Measurements from ENCODE around the gene RGS7.

Gene RGS7

DNA sequence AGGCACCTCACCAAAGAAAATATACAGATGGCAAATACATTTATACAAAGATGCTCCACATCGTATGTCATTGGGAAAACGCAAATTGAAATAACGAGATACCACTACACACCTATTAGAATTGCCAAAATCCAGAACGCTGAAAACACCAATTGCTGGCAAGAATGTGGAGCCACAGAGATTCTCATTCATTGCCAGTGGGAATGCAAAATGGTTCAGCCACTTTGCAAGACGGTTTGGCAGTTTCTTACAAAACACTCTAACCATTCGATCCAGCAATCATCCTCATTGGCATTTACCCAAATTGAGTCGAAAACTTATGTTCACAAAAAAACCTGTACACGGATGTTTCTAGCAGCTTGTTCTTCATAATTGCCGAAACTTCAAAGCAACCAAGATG is 521.7 kb downstream of the RGS7 start:
- in situ Hi-C loops (cut with MboI; ENCODE audit: low pct_unique_long_range_greater_than_20kb, low sequenced_read_pairs) = no loop called here
- DNase-seq = no peak

DNA sequence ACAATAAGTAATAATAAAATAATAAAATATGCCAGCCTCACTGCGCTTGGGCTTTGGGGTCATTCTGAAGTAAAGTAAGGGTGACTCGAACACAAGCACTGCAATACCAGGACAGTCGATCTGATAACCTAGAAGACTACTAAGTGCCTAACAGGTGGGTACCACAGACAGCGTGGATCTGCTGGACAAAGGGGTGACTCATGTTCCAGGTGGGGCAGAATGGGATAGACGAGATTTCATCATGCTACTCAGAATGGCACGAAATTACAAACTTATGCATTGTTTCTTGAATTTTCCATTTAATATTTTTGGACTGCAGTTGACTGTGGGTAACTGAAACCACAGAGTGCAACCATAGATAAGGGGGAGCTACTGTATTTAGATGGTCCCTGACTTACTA is 523.9 kb downstream of the RGS7 start:
- in situ Hi-C loops (cut with MboI; ENCODE audit: low pct_unique_long_range_greater_than_20kb, low sequenced_read_pairs) = no loop called here

DNA sequence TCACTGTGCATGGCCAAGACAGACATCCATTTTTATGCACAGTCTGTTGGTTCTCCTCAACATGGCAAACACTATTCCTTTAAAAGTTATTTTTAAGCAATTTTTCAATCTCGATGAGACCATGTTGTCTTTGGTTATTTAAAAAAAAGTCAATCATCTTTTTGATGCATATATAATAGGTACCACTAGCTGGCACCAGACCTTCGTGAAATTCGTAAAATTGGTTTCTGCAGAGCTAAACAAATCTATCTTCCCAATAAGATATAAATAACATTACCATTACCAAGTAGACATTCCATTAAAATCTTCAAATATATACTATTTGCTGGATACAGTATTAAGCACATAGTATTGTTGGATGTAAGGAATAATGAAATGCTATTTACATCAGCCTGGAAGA is 525.1 kb downstream of the RGS7 start:
- in situ Hi-C loops (cut with MboI; ENCODE audit: low pct_unique_long_range_greater_than_20kb, low sequenced_read_pairs) = no loop called here
- DNase-seq = no peak

More for the DNA sequence above, 523.9 kb downstream of the RGS7 start:
- no peak for DNase-seq

DNA sequence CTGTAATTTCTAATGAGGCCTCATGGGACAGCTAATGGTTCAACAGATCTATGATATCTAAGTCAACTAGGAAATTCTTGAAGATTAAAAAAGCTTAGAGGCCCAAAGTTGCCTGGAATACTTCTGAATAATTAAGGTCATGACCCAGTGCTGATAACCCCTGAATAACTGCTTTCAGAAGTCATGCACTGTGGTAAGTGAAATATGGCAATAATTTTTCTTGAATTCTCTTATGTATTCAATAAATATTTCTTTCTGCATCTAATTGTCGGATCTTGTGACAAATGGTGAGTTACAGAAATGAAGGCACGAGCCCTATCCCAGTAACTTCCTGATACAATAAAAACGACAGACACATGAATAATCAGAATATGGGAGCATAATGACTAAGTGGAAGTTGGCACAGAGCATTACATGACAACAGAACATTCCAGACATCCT is 525.8 kb downstream of the RGS7 start:
- in situ Hi-C loops (cut with MboI; ENCODE audit: low pct_unique_long_range_greater_than_20kb, low sequenced_read_pairs) = no loop called here
- no peak for DNase-seq

DNA sequence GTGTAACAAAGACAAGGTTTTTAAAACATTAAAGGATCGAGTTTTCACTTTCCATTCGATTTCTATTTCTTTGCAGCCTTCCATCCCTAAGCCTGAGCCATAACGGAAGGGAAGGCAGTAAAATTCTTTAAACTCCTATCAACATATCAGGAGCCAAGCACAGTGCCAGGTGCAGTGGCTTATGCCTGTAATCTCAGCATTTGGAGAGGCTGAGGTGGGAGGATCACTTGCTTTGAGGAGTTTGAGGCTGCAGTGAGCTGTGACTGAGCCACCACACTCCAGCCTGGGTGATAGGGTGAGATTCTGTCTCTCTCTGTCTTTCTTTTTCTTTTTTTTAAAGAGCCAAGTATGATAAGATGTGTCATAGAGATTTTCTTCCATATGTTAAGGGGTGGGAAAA is 527.5 kb downstream of the RGS7 start:
- in situ Hi-C loops (cut with MboI; ENCODE audit: low pct_unique_long_range_greater_than_20kb, low sequenced_read_pairs) = no loop called here
- no peak for DNase-seq

DNA sequence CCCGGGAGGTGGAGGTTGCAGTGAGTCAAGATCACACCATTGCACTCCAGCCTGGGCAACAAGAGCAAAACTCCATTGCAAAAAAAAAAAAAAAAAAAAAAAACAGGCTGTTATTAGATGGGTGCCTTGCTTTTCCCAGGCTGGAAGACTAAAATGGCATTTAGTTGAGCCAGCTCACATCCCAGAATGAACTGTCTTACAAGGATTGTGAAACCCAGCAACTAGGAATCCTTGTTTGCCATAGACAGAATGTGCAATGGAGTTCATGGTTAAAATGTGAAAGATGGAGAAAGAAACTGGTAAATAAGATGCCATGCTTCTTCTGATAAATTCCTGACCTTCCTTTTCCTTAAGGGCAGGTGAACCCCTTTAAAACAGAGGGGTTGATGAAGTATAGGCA is 529.2 kb downstream of the RGS7 start:
- in situ Hi-C loops (cut with MboI; ENCODE audit: low pct_unique_long_range_greater_than_20kb, low sequenced_read_pairs) = no loop called here
- DNase-seq = no peak

GRCh38 chr1:240824238-240824637 is 532.8 kb downstream of the RGS7 start:
- in situ Hi-C loops (cut with MboI; ENCODE audit: low pct_unique_long_range_greater_than_20kb, low sequenced_read_pairs) = no loop called here
- DNase-seq = no peak

DNA sequence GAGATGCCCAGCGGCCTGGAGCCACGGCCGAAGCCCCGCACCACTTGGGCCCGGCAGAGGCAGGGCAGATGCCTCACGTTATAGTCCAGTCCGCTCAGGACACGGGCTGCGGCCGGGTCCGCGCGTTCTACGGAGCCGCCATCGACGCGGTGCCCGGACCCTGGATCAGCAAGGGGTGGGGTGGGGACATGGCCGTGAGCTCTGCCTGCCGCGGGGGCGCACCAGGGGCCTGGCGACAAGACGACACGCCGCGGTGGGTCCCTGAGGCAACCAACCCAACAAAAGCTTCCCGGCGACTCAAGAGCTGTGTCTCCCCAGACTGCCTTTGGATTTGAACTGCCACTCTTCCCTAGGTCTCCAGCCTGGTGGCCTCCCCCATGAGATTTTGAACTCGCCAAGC is 533.6 kb downstream of the RGS7 start:
- in situ Hi-C loops (cut with MboI; ENCODE audit: low pct_unique_long_range_greater_than_20kb, low sequenced_read_pairs) = no loop called here
- DNase-seq = no peak

DNA sequence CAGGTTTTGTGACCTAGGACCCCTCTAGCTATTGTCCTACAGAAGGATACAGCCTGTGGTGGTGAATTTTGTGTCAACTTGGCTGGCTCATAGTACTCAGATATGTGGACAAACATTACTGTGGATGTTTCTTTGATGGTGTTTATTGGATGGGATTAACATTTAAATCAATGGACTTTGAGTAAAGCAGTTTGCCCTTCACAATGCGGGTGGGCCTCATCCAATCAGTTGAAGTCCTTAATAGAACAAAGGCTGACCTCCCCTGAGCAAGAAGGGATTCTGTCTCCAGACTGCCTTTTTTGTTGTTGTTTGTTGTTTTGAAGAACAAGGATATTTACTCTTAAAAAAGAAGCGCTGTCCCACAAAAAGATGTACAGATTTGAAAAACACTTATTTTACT is 535.1 kb downstream of the RGS7 start:
- no peak for DNase-seq
- in situ Hi-C loops (cut with MboI; ENCODE audit: low pct_unique_long_range_greater_than_20kb, low sequenced_read_pairs) = no loop called here

DNA sequence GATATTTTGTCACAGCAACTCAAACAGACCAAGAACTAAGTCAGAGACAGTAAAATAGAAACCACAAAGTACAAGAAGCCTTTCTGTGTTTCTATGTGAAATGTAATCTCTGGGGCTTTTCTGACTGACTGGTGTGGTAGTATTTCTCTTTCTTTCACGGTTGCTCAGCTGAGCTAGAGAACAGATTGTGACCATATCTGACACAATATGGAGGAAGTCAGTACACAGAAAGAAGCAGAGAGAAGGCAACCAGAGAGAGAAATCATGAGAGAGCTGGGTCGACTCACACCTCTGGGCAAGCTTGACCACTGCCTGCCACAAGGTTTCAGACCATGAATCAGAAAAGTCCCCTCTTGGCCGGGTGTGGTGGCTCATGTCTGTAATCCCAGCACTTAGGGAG is 536.2 kb downstream of the RGS7 start:
- no peak for DNase-seq
- in situ Hi-C loops (cut with MboI; ENCODE audit: low pct_unique_long_range_greater_than_20kb, low sequenced_read_pairs) = no loop called here

GRCh38 chr1:240816472-240816871 is 540.5 kb downstream of the RGS7 start:
- in situ Hi-C loops (cut with MboI; ENCODE audit: low pct_unique_long_range_greater_than_20kb, low sequenced_read_pairs) = no loop called here

GRCh38 chr1:240813720-240814119 is 543.3 kb downstream of the RGS7 start:
- in situ Hi-C loops (cut with MboI; ENCODE audit: low pct_unique_long_range_greater_than_20kb, low sequenced_read_pairs) = no loop called here
- DNase-seq = no peak

More at GRCh38 chr1:240816472-240816871, 540.5 kb downstream of the RGS7 start:
- no peak for DNase-seq

DNA sequence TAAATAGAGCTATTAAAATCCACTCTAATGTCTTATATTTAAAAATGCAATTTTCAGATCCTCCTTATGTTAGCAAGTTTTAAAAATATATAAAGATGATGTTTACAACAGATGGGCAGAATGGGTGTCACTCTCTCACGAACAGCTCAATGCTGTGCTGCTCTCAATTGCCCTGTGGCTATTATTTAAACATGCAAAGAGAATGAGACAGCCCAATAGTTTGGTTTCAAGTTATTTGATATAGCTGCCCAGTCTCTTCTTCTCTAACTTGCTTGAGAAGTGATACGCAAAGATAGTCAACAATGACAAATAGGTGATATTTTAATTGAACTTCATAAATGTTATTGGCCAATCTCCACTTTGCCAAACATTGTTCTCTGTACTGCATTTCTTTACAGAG is 545.7 kb downstream of the RGS7 start:
- in situ Hi-C loops (cut with MboI; ENCODE audit: low pct_unique_long_range_greater_than_20kb, low sequenced_read_pairs) = no loop called here

GRCh38 chr1:240808381-240808780 is 548.6 kb downstream of the RGS7 start:
- DNase-seq = no peak
- in situ Hi-C loops (cut with MboI; ENCODE audit: low pct_unique_long_range_greater_than_20kb, low sequenced_read_pairs) = no loop called here

More for the DNA sequence above, 545.7 kb downstream of the RGS7 start:
- DNase-seq = no peak

GRCh38 chr1:240806200-240806745 is 550.7 kb downstream of the RGS7 start:
- DNase-seq = no peak
- in situ Hi-C loops (cut with MboI; ENCODE audit: low pct_unique_long_range_greater_than_20kb, low sequenced_read_pairs) = no loop called here

- no peak for DNase-seq
- in situ Hi-C loops (cut with MboI; ENCODE audit: low pct_unique_long_range_greater_than_20kb, low sequenced_read_pairs) = no loop called here
Observed at GRCh38 chr1:240804475-240804874, 552.5 kb downstream of the RGS7 start.

GRCh38 chr1:240803151-240803550 is 553.9 kb downstream of the RGS7 start:
- no peak for DNase-seq
- in situ Hi-C loops (cut with MboI; ENCODE audit: low pct_unique_long_range_greater_than_20kb, low sequenced_read_pairs) = no loop called here

GRCh38 chr1:240802271-240802670 is 554.7 kb downstream of the RGS7 start:
- no peak for DNase-seq
- in situ Hi-C loops (cut with MboI; ENCODE audit: low pct_unique_long_range_greater_than_20kb, low sequenced_read_pairs) = no loop called here

DNA sequence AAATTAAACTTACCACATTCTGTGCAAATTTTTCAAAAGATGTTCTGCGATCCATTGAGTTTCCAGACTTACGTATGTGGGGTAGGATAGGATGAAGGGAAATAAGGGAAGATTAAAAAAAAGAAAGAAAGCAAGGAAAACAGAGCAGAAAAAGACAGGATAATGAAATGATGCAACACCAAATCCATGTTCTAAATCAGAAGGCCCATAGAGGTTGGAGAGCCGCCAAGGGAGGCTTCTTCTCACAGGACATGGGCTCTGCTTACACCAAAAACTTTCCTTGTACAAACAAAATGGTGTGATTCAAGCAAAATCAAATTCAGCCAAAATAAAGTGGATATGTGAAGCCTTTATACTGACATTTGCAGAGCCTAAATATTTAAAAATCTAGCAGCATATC is 555.6 kb downstream of the RGS7 start:
- DNase-seq = no peak
- in situ Hi-C loops (cut with MboI; ENCODE audit: low pct_unique_long_range_greater_than_20kb, low sequenced_read_pairs) = no loop called here

DNA sequence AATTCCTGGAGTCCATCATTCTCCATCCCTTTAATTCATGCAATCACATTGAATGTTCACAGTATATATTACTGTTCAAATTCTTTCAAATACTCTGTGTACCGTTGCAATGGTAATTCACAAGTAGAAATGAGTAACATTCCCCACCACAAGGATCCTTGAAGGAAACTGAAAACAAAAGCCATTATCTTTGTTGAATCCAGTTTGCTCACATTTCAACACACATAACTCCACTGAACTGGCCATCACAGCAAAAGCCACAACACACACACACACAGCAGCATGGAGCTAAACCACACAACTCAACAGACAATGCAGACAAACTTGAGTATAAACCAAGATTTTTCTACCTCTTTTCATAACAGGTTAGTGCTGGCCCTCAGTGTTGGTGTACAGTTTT is 556.7 kb downstream of the RGS7 start:
- in situ Hi-C loops (cut with MboI; ENCODE audit: low pct_unique_long_range_greater_than_20kb, low sequenced_read_pairs) = no loop called here
- no peak for DNase-seq

DNA sequence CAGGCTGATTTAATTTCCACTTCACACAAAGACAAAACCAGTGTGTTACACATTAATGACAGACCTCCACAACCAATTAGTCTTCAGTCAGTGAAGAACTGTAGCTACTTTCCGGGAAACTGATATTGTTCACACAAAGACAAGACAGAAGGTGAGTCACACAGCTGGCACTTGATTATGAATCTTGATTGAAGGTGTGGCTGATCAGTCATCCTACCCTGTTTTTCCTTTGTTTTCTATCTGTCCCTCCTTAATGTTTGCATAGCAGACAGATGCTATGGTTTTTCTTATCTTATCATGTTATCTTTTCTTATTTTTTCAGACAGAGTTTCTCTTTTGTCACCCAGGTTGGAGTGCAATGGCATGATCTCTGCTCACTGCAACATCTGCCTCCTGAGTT is 560.0 kb downstream of the RGS7 start:
- in situ Hi-C loops (cut with MboI; ENCODE audit: low pct_unique_long_range_greater_than_20kb, low sequenced_read_pairs) = no loop called here
- no peak for DNase-seq
